Esophagus squamous epithelium (tissue), 4 donors: ENCODE measurements around the gene STXBP4.

Experiments
- CTCF ChIP-seq, 6 experiments: fragments of 450-650 bp in 4 of 6; fragments of 200-600 bp in 2 of 6; sonication (generic) in 2 of 6; IDR thresholded peaks; one replicate each; pipeline ENCODE4 v1.5.1; 2016 to 2019; ENCODE audit warnings: antibody characterized with exemption in 6 of 6, mild to moderate bottlenecking in 4 of 6, moderate library complexity in 4 of 6
- POLR2A ChIP-seq, 4 donors: fragments of 450-650 bp; IDR thresholded peaks; one replicate each; pipeline ENCODE4 v1.6.1; 2017; ENCODE audit warnings: antibody characterized with exemption in 4 of 4, mild to moderate bottlenecking in 4 of 4, moderate library complexity in 3 of 4

GRCh38 chr17:55122114-55122513 is 153.5 kb downstream of the STXBP4 start:
- TF ChIP-seq POLR2A (IDR thresholded peaks at IDR 0.05) = no peak
- TF ChIP-seq CTCF (IDR thresholded peaks at IDR 0.05) = no peak
